Lower leg skin (tissue), 3 donors: Measurements from ENCODE around the gene CSNK1G2.

Source experiments
- POLR2A ChIP-seq, 2 donors: fragments of 450-650 bp; IDR thresholded peaks; one replicate each; pipeline ENCODE4 v1.6.1; 2016 to 2017; ENCODE audit warnings: antibody characterized with exemption in 2 of 2, mild to moderate bottlenecking in 1 of 2, moderate library complexity in 1 of 2
- TF ChIP-seq, protein P1 (sequence below), 3 donors: fragments of 450-650 bp; IDR thresholded peaks; one replicate each; pipeline ENCODE4 v1.5.1; 2016; ENCODE audit warnings: antibody characterized with exemption in 3 of 3, mild to moderate bottlenecking in 3 of 3, moderate library complexity in 2 of 3

DNA sequence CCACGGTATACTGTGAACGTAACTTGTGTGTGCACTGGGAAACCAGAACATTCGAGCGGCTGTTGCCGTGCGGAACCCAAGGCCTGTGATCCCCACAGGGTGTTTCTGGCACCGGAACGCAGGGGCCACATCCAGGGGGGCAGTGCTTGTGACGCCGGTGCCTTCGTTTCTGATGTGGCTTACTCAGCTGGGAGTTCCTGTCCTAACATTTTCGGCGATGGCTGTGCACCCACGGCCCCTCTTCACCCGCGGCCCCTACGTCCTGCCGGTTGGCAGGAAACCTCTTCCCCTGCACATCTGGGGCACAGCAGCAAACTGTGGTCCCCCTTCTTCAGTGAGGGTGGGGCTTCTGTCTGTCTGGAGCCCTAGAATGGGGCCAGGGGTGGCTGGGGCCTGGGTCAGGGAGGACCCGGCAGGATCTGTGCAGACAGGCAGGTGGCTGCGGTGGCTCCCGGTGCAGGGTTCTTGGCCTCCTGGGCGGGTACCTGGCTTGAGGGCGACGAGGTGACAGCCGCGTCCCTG lies 26.2 kb downstream of the CSNK1G2 start:
- TF ChIP-seq, protein P1, sequence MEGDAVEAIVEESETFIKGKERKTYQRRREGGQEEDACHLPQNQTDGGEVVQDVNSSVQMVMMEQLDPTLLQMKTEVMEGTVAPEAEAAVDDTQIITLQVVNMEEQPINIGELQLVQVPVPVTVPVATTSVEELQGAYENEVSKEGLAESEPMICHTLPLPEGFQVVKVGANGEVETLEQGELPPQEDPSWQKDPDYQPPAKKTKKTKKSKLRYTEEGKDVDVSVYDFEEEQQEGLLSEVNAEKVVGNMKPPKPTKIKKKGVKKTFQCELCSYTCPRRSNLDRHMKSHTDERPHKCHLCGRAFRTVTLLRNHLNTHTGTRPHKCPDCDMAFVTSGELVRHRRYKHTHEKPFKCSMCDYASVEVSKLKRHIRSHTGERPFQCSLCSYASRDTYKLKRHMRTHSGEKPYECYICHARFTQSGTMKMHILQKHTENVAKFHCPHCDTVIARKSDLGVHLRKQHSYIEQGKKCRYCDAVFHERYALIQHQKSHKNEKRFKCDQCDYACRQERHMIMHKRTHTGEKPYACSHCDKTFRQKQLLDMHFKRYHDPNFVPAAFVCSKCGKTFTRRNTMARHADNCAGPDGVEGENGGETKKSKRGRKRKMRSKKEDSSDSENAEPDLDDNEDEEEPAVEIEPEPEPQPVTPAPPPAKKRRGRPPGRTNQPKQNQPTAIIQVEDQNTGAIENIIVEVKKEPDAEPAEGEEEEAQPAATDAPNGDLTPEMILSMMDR (IDR thresholded peaks at IDR 0.05): no peak
- no peak for TF ChIP-seq POLR2A (IDR thresholded peaks at IDR 0.05)
